Kidney (tissue), 14 donors: ENCODE data around the gene TMEM161A. TPM values are rescaled to one million over a fixed set of nuclear protein-coding genes. Genes with fewer than 3 reads are reported as not detected.
A peak's percentile ranks its signal among the peaks of the same experiment; 100 is the strongest.

Source experiments
- DNase-seq, 5 donors: peaks; one replicate each; pipeline ENCODE4 v3.0.0-alpha.2; 2013 to 2020
- FAIRE-seq: peaks from 2 replicates; lab custom pipeline; 2012; peaks lifted over from hg19 to GRCh38; lab: Jason Lieb, UNC
- H3K27ac ChIP-seq, 2 donors: one replicate each; pipeline ENCODE4 v1.7.0; 2013; ENCODE audit warnings: low read depth in 2 of 2, low read length in 2 of 2, inconsistent platforms in 1 of 2
- H3K27me3 ChIP-seq: one replicate; pipeline ENCODE4 v1.7.1; 2013; ENCODE audit warnings: low read length, inconsistent platforms; ENCODE audit not compliant: control insufficient read depth, insufficient read depth
- H3K36me3 ChIP-seq, 3 donors: one replicate each; pipeline versions ENCODE4 v1.7.0 to v1.7.1; 2013; ENCODE audit warnings: low read length in 3 of 3, control low read depth in 1 of 3, inconsistent platforms in 1 of 3; ENCODE audit not compliant: insufficient read depth in 3 of 3, control insufficient read depth in 2 of 3
- H3K4me1 ChIP-seq, 3 donors: one replicate each; pipeline versions ENCODE4 v1.7.0 to v1.7.1; 2013; ENCODE audit warnings: low read length in 3 of 3, inconsistent platforms in 1 of 3, low read depth in 1 of 3; ENCODE audit not compliant: control insufficient read depth in 2 of 3, insufficient read depth in 2 of 3
- H3K4me3 ChIP-seq, 3 donors: one replicate each; pipeline versions ENCODE4 v1.7.0 to v1.8.1; 2013; ENCODE audit warnings: low read length in 3 of 3, control low read depth in 1 of 3, inconsistent platforms in 1 of 3
- H3K9ac ChIP-seq, 3 donors: one replicate each; pipeline versions ENCODE4 v1.7.0 to v1.7.1; 2013; ENCODE audit warnings: low read length in 3 of 3, control low read depth in 1 of 3, inconsistent platforms in 1 of 3
- H3K9me3 ChIP-seq, 3 donors: one replicate each; pipeline versions ENCODE4 v1.7.0 to v1.7.1; 2013; ENCODE audit warnings: low read length in 3 of 3, control low read depth in 1 of 3, inconsistent platforms in 1 of 3; ENCODE audit not compliant: control insufficient read depth in 2 of 3, insufficient read depth in 1 of 3
- intact Hi-C: fragments of 100-400 bp; cut with DNase I; formaldehyde crosslinking; loops from one replicate; pipeline ENCODE4 v1.11.1; 2022
- polyA plus RNA-seq: library from polyadenylated mRNA; stranded (reverse); fragments of 350-450 nt; fragmentation: Illumina TruSeq; extraction: RNeasy Lipid Tissue Mini Kit (QIAGEN cat#74804); gene quantifications from one replicate; pipeline ENCODE4 v1.2.3, GENCODE V29; 2014; ENCODE audit warnings: low read depth, low replicate concordance; ENCODE audit not compliant: insufficient read depth
- total RNA-seq: library from RNA; stranded (reverse); fragmentation: NEBNext Ultra II Directional; extraction: Animal tissue kit (Norgen Biotek cat#: 25700); gene quantifications from one replicate; pipeline ENCODE4 v1.2.1, GENCODE V29; 2021
- TF ChIP-seq, protein P1 (sequence below): IDR thresholded peaks from 3 replicates; pipeline ENCODE4 v1.5.1; 2012; ENCODE audit warnings: mild to moderate bottlenecking, moderate library complexity, borderline replicate concordance; ENCODE audit not compliant: insufficient read depth; ENCODE audit errors: extremely low read depth
- donor health status: control.
- donor health status: control.
- donor health status: control.
- donor health status: control.
- donor health status: control.
- donor health status: DM: yes; HTN: yes; CAD: no.
- donor health status: Normal renal cell carcinoma (clear cell type).

TMEM161A gene
- total and polyA plus RNA-seq, 2 donors from 2014 or later: 23.9 to 37.1 TPM

DNA sequence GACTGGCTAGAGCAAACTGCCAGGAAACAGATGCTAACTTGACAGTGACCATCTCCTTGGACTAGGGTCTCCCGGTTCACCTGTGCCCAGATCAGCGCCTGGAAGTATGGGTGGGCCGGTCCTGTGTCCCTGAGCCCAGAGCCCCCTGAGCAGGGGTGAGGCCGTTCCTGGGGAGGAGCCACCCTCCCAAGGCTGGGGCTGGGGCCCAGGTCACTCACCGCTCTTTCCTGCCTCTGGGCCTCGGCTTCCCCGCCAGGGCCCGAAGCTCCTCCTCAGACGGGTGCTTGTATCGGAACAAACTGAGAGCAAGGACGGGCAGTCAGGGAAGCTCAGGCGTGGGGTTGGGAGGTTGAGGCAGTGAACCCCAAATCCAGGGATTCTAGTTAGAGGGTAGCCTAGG, 5.4 kb downstream of the TMEM161A start:
- Histone ChIP-seq H3K27me3 (no peaks in the 10 kb centered on the region), H3K9ac (no peak overlapping the region), H3K9me3 (peaks cover 0 to 4% (median 0%) of the 10 kb centered on the region in 3 donors), H3K4me3 (no peak overlapping the region), H3K36me3 (no peaks in the 10 kb centered on the region), H3K4me1 (peaks cover 0 to 7% (median 7%) of the 10 kb centered on the region in 3 donors), H3K27ac (no peak overlapping the region)
- intact Hi-C loops: loop anchor here (10.0 kb wide), 1 partner anchor 78 kb away; no protein-coding TSS in a partner anchor
- FAIRE-seq (no peak), DNase-seq (no peak)
- TF ChIP-seq, protein P1, sequence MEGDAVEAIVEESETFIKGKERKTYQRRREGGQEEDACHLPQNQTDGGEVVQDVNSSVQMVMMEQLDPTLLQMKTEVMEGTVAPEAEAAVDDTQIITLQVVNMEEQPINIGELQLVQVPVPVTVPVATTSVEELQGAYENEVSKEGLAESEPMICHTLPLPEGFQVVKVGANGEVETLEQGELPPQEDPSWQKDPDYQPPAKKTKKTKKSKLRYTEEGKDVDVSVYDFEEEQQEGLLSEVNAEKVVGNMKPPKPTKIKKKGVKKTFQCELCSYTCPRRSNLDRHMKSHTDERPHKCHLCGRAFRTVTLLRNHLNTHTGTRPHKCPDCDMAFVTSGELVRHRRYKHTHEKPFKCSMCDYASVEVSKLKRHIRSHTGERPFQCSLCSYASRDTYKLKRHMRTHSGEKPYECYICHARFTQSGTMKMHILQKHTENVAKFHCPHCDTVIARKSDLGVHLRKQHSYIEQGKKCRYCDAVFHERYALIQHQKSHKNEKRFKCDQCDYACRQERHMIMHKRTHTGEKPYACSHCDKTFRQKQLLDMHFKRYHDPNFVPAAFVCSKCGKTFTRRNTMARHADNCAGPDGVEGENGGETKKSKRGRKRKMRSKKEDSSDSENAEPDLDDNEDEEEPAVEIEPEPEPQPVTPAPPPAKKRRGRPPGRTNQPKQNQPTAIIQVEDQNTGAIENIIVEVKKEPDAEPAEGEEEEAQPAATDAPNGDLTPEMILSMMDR: no peak

DNA sequence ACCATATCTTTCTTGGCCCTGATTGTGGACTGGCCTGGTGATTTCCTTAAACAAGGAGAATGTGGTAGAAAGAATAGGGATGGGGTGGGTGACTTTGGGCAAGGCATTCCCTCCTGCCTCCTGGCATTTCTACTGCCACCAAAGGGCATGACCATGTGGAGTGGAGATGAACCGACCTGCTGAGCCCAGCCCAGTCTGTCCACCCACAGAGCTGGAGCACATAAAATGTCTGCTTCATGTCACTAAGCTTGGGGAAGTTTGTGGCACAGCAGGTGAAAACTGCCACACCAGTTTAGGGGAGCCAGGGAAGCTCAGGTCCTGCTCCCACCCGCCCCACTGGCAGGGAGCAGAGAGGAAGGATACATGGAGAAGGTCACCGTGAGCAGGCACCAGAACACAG, 6.3 kb downstream of the TMEM161A start:
- no peaks in the 10 kb centered on the region for H3K36me3 ChIP-seq
- no peak overlapping the region for H3K27ac ChIP-seq
- H3K9me3 ChIP-seq: peaks cover 0 to 4% (median 0%) of the 10 kb centered on the region in 3 donors
- intact Hi-C loops: loop anchor here (10.0 kb wide), 1 partner anchor 77 kb away; no protein-coding TSS in a partner anchor
- H3K9ac ChIP-seq: no peak overlapping the region
- H3K27me3 ChIP-seq: no peaks in the 10 kb centered on the region
- peak in 1 of 5 donors; percentile 21 for DNase-seq
- no peak for FAIRE-seq
- H3K4me1 ChIP-seq: peaks cover 0 to 3% (median under 1%) of the 10 kb centered on the region in 3 donors
- TF ChIP-seq, protein P1: no peak
- no peak overlapping the region for H3K4me3 ChIP-seq

DNA sequence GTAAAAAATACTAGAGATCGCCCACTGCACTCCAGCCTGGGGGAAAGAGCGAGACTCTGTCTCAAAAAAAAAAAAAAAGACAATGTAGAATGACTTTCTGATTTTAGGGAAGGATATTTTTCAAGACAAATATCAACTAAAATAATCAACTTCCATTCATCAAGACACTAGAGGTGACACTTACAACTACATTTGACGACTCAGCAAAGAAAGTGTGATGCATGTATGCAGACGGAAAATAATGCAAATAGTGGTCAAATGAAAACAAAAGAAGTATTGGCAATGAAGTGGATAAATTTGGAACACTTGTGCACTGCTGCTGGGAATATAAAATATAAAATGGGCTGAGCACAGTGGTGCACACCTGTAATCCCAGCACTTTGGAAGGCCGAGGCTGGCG, 12.2 kb downstream of the TMEM161A start:
- no peaks in the 10 kb centered on the region for H3K36me3 ChIP-seq
- DNase-seq: no peak
- H3K27ac ChIP-seq: no peak overlapping the region
- TF ChIP-seq, protein P1: no peak
- H3K9ac ChIP-seq: no peak overlapping the region
- intact Hi-C loops: no loop called here
- no peaks in the 10 kb centered on the region for H3K27me3 ChIP-seq
- peaks cover 0 to 5% (median 2%) of the 10 kb centered on the region in 3 donors for H3K9me3 ChIP-seq
- FAIRE-seq: no peak
- no peaks in the 10 kb centered on the region for H3K4me1 ChIP-seq
- H3K4me3 ChIP-seq: no peak overlapping the region

DNA sequence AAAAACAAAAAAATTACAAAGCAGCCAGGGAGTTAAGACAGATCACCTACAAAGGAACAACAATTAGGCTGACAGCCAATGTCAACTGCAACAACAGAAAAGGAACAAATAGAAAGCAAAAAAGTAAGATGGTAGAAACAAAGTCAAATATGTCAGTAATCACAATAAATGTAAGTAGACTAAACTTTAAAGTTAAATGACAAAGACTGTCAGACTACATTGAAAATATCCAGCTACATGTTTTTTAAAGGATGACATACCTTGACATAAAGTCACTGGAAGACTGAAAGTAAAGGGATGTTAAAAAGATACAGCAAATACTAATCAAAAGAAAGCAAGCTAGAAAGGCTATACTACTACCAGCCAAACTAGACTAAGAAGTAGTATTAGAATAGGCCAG, 14.9 kb downstream of the TMEM161A start:
- Histone ChIP-seq H3K36me3 (no peaks in the 10 kb centered on the region), H3K4me3 (no peak overlapping the region), H3K27me3 (no peaks in the 10 kb centered on the region), H3K27ac (no peak overlapping the region), H3K9me3 (peaks cover 0 to 5% (median 2%) of the 10 kb centered on the region in 3 donors), H3K4me1 (no peaks in the 10 kb centered on the region), H3K9ac (no peak overlapping the region)
- TF ChIP-seq, protein P1: no peak
- DNase-seq (no peak), FAIRE-seq (no peak)
- intact Hi-C loops: no loop called here
